Pancreas (tissue), 10 donors: ENCODE results near the gene NNAT. TPM values are rescaled to one million over a fixed set of nuclear protein-coding genes. Genes with fewer than 3 reads are reported as not detected.
"Not testable (repeated sequence)": the region's sequence is repeated elsewhere in the genome, so short reads cannot be mapped to it uniquely, and the experiment has no call there.

Experiments
- ATAC-seq, 4 donors: fragments of 200-7000 bp; cut with Tn5 transposase; one replicate each; pipeline versions ENCODE4 v1.8.0 to v1.9.1; 2020; ENCODE audit warnings: mild to moderate bottlenecking in 4 of 4, moderate library complexity in 4 of 4
- DNase-seq, 6 donors: peaks; one replicate each; pipeline ENCODE4 v3.0.0-alpha.2; 2020
- FAIRE-seq: peaks from 2 replicates; lab custom pipeline; 2012; peaks lifted over from hg19 to GRCh38; lab: Jason Lieb, UNC
- H3K27ac ChIP-seq, 4 donors: fragments of 200-600 bp; sonication (generic); 1 replicate in 3 of 4; 2 replicates in 1 of 4; pipeline versions ENCODE4 v1.5.0 to v1.8.0; 2020
- H3K27me3 ChIP-seq, 4 donors: fragments of 200-600 bp; one replicate each; pipeline ENCODE4 v1.8.0; 2021
- H3K36me3 ChIP-seq, 3 donors: fragments of 200-600 bp; sonication (generic) in 1 of 3; one replicate each; pipeline versions ENCODE4 v1.5.0 to v1.8.0; 2020 to 2021
- H3K4me1 ChIP-seq, 3 donors: fragments of 200-600 bp; one replicate each; pipeline ENCODE4 v1.8.0; 2021
- H3K4me3 ChIP-seq, 4 donors: fragments of 200-600 bp; sonication (generic) in 2 of 4; one replicate each; pipeline versions ENCODE4 v1.5.0 to v1.8.0; 2020 to 2021
- H3K9me3 ChIP-seq, 4 donors: fragments of 200-600 bp; one replicate each; pipeline ENCODE4 v1.8.0; 2021
- CTCF ChIP-seq, 4 donors: fragments of 200-600 bp; sonication (generic) in 3 of 4; IDR thresholded peaks; one replicate each; pipeline versions ENCODE4 v1.5.0 to v1.8.0; 2021; ENCODE audit warnings: antibody characterized with exemption in 4 of 4
- whole genome bisulfite sequencing, 2 donors: extraction: QIAGEN DNeasy Blood & Tissue Kit; methylation state at CpG; one replicate each; pipeline ENCODE4 v1.1.7; 2013; 5-methylcytosine and 5-hydroxymethylcytosine counted together
- intact Hi-C, 3 donors: fragments of 100-400 bp; cut with DNase I; formaldehyde crosslinking; loops; one replicate each; pipeline versions ENCODE4 v1.11.1 to v1.14.2; 2022
- polyA plus RNA-seq, 2 donors: library from polyadenylated mRNA; stranded (reverse); fragments of 200-250 nt; gene quantifications; one replicate each; pipeline ENCODE4 v1.2.3, GENCODE V29; 2013
- total RNA-seq, 6 donors: library from RNA; stranded (reverse); fragmentation: NEBNext Ultra II Directional in 4 of 6; extraction: Animal tissue kit (Norgen Biotek cat#: 25700) in 4 of 6; gene quantifications; one replicate each; pipeline versions ENCODE4 v1.2.1 to v1.2.4, GENCODE V29; 2021 to 2023
- donor health status: healthy with polysubstance abuse.
- donor health status: DM: no; HTN: no; CAD: no; lungs with moderate emphysema.
- donor health status: DM: no; HTN: no; CAD: no.
- donor health status: control.
- donor health status: control.
- donor health status: Bipolar disorder and iron deficiency.
- donor health status: DM: yes; HTN: yes; CAD: no.
- donor health status: DM: no; HTN: no; CAD: no.
- donor health status: DM: no; HTN: no; CAD: no.
- donor health status: DM: yes; HTN: yes; CAD: no.

NNAT gene
- total and polyA plus RNA-seq, 8 donors: 0.31 to 1.0 (median 0.63) TPM; not detected in 4

GRCh38 chr20:37481610-37482009, 39.4 kb upstream of the NNAT start:
- FAIRE-seq (no peak), ATAC-seq (no peak), DNase-seq (no peak)
- Histone ChIP-seq H3K4me3 (no peak overlapping the region), H3K4me1 (no peaks in the 10 kb centered on the region), H3K27ac (no peak overlapping the region), H3K27me3 (no peaks in the 10 kb centered on the region), H3K36me3 (no peaks in the 10 kb centered on the region), H3K9me3 (no peaks in the 10 kb centered on the region)
- 56 to 73% methylated on average over 5 of the region's 5 CpGs for WGBS, 2 donors
- no peak for TF ChIP-seq CTCF (IDR thresholded peaks at IDR 0.05)
- intact Hi-C loops: no loop called here

DNA sequence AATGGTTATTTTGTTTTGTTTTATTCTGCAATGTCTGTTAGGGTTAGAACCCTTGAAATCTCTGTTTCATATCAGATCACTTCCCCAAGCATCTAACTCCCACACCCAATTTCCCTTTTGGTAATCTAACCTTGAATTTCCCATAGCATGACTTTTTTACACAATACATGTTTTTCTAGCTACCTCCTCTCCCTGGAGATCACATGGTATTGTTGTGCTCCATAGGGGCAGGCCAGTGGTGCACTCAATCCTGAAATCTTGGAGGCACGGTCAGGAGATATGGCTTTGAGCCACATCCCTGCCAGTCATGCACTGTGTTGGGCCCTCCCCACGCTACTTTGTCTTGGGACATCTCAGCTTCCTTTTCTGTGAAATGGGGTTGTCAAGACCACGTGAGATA, 36.7 kb upstream of the NNAT start:
- no peak for FAIRE-seq
- intact Hi-C loops: no loop called here
- TF ChIP-seq CTCF (IDR thresholded peaks at IDR 0.05): no peak

GRCh38 chr20:37486209-37486608, 34.8 kb upstream of the NNAT start:
- DNase-seq, H3K27ac ChIP-seq, H3K36me3 ChIP-seq, H3K4me1 ChIP-seq, intact Hi-C loops, H3K4me3 ChIP-seq, ATAC-seq, FAIRE-seq, H3K27me3 ChIP-seq, H3K9me3 ChIP-seq: not testable (repeated sequence)
- 95 to 96% methylated on average over 1 of the region's 1 CpG for WGBS, 2 donors

More for the DNA sequence above, 36.7 kb upstream of the NNAT start:
- 44 to 48% methylated on average over 3 of the region's 3 CpGs for WGBS, 2 donors
- ATAC-seq: no peak
- no peak overlapping the region for H3K27ac ChIP-seq
- no peaks in the 10 kb centered on the region for H3K27me3 ChIP-seq
- no peaks in the 10 kb centered on the region for H3K9me3 ChIP-seq
- H3K36me3 ChIP-seq: no peaks in the 10 kb centered on the region
- H3K4me1 ChIP-seq: no peaks in the 10 kb centered on the region
- no peak for DNase-seq
- no peak overlapping the region for H3K4me3 ChIP-seq

- H3K4me3 ChIP-seq: no peak overlapping the region
- no peak overlapping the region for H3K27ac ChIP-seq
- no peaks in the 10 kb centered on the region for H3K9me3 ChIP-seq
- no peak for TF ChIP-seq CTCF (IDR thresholded peaks at IDR 0.05)
- DNase-seq (no peak), ATAC-seq (no peak), FAIRE-seq (no peak)
- intact Hi-C loops: loop anchor here in 1 of 3 donors (10.0 kb wide), 1 partner anchor 86 kb away; no protein-coding TSS in a partner anchor
- H3K27me3 ChIP-seq: no peaks in the 10 kb centered on the region
- WGBS, 2 donors: 67 to 77% methylated on average over 7 of the region's 7 CpGs
- H3K4me1 ChIP-seq: no peaks in the 10 kb centered on the region
- no peaks in the 10 kb centered on the region for H3K36me3 ChIP-seq
Measured at GRCh38 chr20:37490663-37491350, 30.2 kb upstream of the NNAT start.

GRCh38 chr20:37492096-37492625, 28.9 kb upstream of the NNAT start:
- H3K9me3 ChIP-seq: no peaks in the 10 kb centered on the region
- H3K4me3 ChIP-seq: no peak overlapping the region
- H3K4me1 ChIP-seq: no peaks in the 10 kb centered on the region
- FAIRE-seq (no peak), DNase-seq (no peak), ATAC-seq (no peak)
- no peak for TF ChIP-seq CTCF (IDR thresholded peaks at IDR 0.05)
- H3K27ac ChIP-seq: no peak overlapping the region
- WGBS, 2 donors: 93 to 95% methylated on average over 6 of the region's 6 CpGs
- no peaks in the 10 kb centered on the region for H3K36me3 ChIP-seq
- intact Hi-C loops: loop anchor here in 1 of 3 donors (10.0 kb wide), 1 partner anchor 87 kb away; no protein-coding TSS in a partner anchor
- H3K27me3 ChIP-seq: no peaks in the 10 kb centered on the region
